MM.1S (cell line): Measurements from ENCODE around the gene OXSR1.

ENCODE experiments used
- DNase-seq: peaks from one replicate; pipeline ENCODE4 v3.0.0-alpha.2; 2015
- H2AFZ ChIP-seq: fragments of 300-600 bp; sonication (generic); 2 replicates; pipeline ENCODE4 v1.6.0; 2016; ENCODE audit warnings: antibody characterized with exemption, low read length
- H3F3A ChIP-seq: fragments of 300-600 bp; sonication (generic); 2 replicates; pipeline ENCODE4 v1.6.1; 2016; ENCODE audit warnings: mild to moderate bottlenecking, antibody characterized with exemption, low read length, moderate library complexity, mixed read lengths; ENCODE audit not compliant: insufficient read depth
- H3K27ac ChIP-seq: fragments of 300-600 bp; sonication (generic); 2 replicates; pipeline ENCODE4 v1.5.1; 2016; ENCODE audit warnings: mild to moderate bottlenecking, low read length
- H3K27me3 ChIP-seq: fragments of 300-600 bp; sonication (generic); replicated peaks from 2 replicates; pipeline ENCODE4 v1.6.0; 2016; ENCODE audit warnings: low read length; ENCODE audit not compliant: insufficient read depth
- H3K36me3 ChIP-seq: fragments of 300-600 bp; sonication (generic); replicated peaks from 2 replicates; pipeline ENCODE4 v1.6.1; 2016; ENCODE audit warnings: mild to moderate bottlenecking, low read length, mixed read lengths; ENCODE audit not compliant: insufficient read depth
- H3K4me1 ChIP-seq: fragments of 300-600 bp; sonication (generic); 2 replicates; pipeline ENCODE4 v1.6.1; 2016; ENCODE audit warnings: low read length, mixed read lengths
- H3K4me2 ChIP-seq: fragments of 300-600 bp; sonication (generic); 2 replicates; pipeline ENCODE4 v1.6.0; 2016; ENCODE audit warnings: low read depth, low read length
- H3K4me3 ChIP-seq: fragments of 300-600 bp; sonication (generic); 2 replicates; pipeline ENCODE4 v1.5.1; 2016; ENCODE audit warnings: low read length, mixed read lengths
- H3K79me2 ChIP-seq: fragments of 300-600 bp; sonication (generic); 2 replicates; pipeline ENCODE4 v1.6.1; 2016; ENCODE audit warnings: mixed run types, low read length, mixed read lengths
- H3K9ac ChIP-seq: fragments of 300-600 bp; sonication (generic); 2 replicates; pipeline ENCODE4 v1.6.1; 2016; ENCODE audit warnings: low read length, mixed read lengths
- H3K9me2 ChIP-seq: fragments of 300-600 bp; sonication (generic); replicated peaks from 2 replicates; pipeline ENCODE4 v1.6.1; 2016; ENCODE audit warnings: mild to moderate bottlenecking, low read length, mixed read lengths; ENCODE audit not compliant: insufficient read depth
- H3K9me3 ChIP-seq: fragments of 300-600 bp; sonication (generic); replicated peaks from 2 replicates; pipeline ENCODE4 v1.6.1; 2016; ENCODE audit warnings: mild to moderate bottlenecking, low read length, mixed read lengths; ENCODE audit not compliant: insufficient read depth
- H4K20me1 ChIP-seq: fragments of 300-600 bp; sonication (generic); 2 replicates; pipeline ENCODE4 v1.6.1; 2016; ENCODE audit warnings: mild to moderate bottlenecking, low read length, moderate library complexity, mixed read lengths; ENCODE audit not compliant: insufficient read depth
- CTCF ChIP-seq: fragments of 300-600 bp; sonication (generic); IDR thresholded peaks from 2 replicates; pipeline ENCODE4 v1.5.1; 2016; ENCODE audit warnings: antibody characterized with exemption, low read length, mixed read lengths
- EZH2 ChIP-seq: fragments of 300-600 bp; sonication (generic); optimal IDR thresholded peaks from 2 replicates; pipeline ENCODE3; 2017; ENCODE audit warnings: low read depth, mild to moderate bottlenecking, antibody characterized with exemption, low read length, mixed read lengths
- EZH2phosphoT487 ChIP-seq: fragments of 300-600 bp; sonication (generic); IDR thresholded peaks from 2 replicates; pipeline ENCODE4 v1.6.1; 2018; ENCODE audit warnings: antibody characterized with exemption, low read length

OXSR1 gene

DNA sequence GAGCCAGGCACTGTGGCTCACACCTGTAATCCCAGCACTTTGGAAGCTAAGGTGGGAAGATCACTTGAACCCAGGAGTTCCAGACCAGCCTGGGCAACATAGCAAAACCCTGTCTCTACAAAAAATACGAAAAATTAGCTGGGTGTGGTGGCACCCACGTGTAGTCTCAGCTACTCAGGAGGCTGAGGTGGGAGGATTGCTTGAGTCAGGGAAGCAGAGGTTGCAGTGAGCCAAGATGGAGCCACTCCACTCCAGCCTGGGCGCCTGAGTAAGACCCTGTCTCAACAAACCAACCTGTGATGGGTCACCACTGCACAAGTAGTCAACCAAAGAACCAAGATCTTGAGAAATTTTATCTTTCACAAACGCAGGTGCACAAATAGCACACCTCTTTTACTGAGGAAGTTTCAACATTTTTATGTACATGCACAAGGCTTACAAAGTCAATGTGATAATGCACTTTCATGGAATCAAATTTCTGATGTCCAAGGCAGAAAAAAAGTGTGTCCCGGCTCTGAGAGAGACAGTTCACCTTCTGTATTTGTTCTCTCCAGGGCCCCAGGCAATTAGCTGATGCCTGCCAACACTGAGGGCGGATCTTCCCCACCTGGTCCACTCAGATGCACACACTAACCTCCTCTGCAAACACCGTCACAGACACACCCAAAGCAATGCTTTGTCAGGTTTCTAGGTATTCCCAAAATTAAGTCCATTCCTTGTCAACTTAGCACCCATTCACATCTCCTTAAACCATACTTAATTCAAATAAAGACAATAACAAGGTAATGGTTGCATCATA is 40.8 kb upstream of the OXSR1 start:
- H3K27ac ChIP-seq = no peak overlapping the region
- no peaks in the 10 kb centered on the region for H3K27me3 ChIP-seq
- no peak overlapping the region for H3K4me2 ChIP-seq
- no peak overlapping the region for H3K4me3 ChIP-seq
- no peak for TF ChIP-seq CTCF
- no peak for TF ChIP-seq EZH2phosphoT487
- no peak for TF ChIP-seq EZH2
- DNase-seq = no peak
- no peak overlapping the region for H3K9ac ChIP-seq
- no peaks in the 10 kb centered on the region for H4K20me1 ChIP-seq
- no peaks in the 10 kb centered on the region for H3K9me2 ChIP-seq
- H3F3A ChIP-seq = no peaks in the 10 kb centered on the region
- no peaks in the 10 kb centered on the region for H3K4me1 ChIP-seq
- no peaks in the 10 kb centered on the region for H3K36me3 ChIP-seq
- H2AFZ ChIP-seq = no peak overlapping the region
- no peaks in the 10 kb centered on the region for H3K79me2 ChIP-seq
- H3K9me3 ChIP-seq = no peaks in the 10 kb centered on the region

- Histone ChIP-seq H3K4me3 (no peak overlapping the region), H3K4me2 (no peak overlapping the region), H3K36me3 (no peaks in the 10 kb centered on the region; the same call in 1 of the 2 replicates), H3K27ac (no peak overlapping the region), H3K4me1 (no peaks in the 10 kb centered on the region), H3K79me2 (no peaks in the 10 kb centered on the region), H4K20me1 (no peaks in the 10 kb centered on the region), H3K9me3 (no peaks in the 10 kb centered on the region), H3K9ac (no peak overlapping the region), H3K27me3 (no peaks in the 10 kb centered on the region), H3F3A (no peaks in the 10 kb centered on the region), H3K9me2 (no peaks in the 10 kb centered on the region), H2AFZ (no peak overlapping the region)
- TF ChIP-seq EZH2 (no peak), CTCF (no peak), EZH2phosphoT487 (no peak)
- no peak for DNase-seq
Observed at GRCh38 chr3:38125305-38126120, 39.8 kb upstream of the OXSR1 start.

- Histone ChIP-seq H3K36me3 (no peaks in the 10 kb centered on the region; the same call in 1 of the 2 replicates), H4K20me1 (no peaks in the 10 kb centered on the region), H3K27ac (no peak overlapping the region)
Observed at GRCh38 chr3:38126121-38126892, 39.0 kb upstream of the OXSR1 start.

More at GRCh38 chr3:38126121-38126892, 39.0 kb upstream of the OXSR1 start:
- no peak for TF ChIP-seq CTCF
- no peak for TF ChIP-seq EZH2phosphoT487
- no peak for TF ChIP-seq EZH2
- Histone ChIP-seq H3F3A (no peaks in the 10 kb centered on the region), H3K4me2 (no peak overlapping the region), H3K9me3 (no peaks in the 10 kb centered on the region), H3K4me1 (no peaks in the 10 kb centered on the region), H3K9me2 (no peaks in the 10 kb centered on the region), H3K9ac (no peak overlapping the region), H3K79me2 (no peaks in the 10 kb centered on the region), H3K27me3 (no peaks in the 10 kb centered on the region), H3K4me3 (no peak overlapping the region), H2AFZ (no peak overlapping the region)
- DNase-seq = no peak
